ENCODE data around the gene ABHD2. TPM values are rescaled to one million over a fixed set of nuclear protein-coding genes. Genes with fewer than 3 reads are reported as not detected.
A peak's percentile ranks its signal among the peaks of the same experiment; 100 is the strongest.

ABHD2 gene
- total and polyA plus RNA-seq, 2 donors (not counting 3 experiments of a cell fraction or from before 2014, with no cell fraction given): 14.0 to 62.2 TPM

DNA sequence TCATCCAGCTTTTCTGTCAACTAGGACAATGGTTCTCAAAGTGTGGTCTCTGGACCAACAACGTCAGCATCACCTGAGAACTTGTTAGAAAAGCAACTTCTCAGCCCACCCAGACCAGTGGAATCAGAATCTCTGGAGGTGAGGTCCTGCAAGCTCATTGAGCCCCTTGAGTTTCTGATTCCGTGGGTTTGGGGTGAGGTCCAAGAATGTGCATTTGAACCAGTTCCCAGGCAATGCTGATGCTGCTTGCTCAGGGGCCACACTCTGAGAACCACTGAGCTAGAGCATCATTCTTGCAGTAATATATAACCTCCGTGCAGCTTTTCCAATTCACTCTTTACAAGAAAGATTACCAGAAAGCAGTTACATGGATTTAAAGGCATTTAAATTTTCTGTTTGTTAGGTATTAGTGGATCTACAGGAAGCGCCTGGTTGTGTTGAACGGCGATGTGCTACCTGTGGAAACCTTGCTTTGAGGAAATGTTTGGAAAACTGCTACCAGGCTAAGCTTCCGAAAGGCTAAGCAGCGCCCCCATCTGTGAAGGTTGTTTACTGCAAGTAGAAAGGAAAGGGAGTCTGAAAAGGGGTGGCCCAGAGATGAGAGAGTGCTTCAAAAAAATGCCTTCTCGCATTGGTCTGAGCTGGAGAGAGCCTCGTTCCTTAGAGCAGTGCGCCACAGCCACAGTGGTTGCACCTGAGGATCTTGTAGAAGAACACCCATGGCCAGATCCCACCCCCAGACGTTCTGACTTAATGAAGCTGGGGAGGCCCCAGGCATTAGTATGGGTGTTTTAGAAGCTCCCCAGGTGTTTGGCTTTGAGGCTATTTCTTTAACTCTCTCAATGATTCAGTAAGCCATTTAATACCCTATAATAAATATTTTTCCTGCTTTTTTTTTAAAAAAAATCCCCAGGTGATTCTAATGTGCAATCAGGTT lies 83.1 kb downstream of the ABHD2 start:
- Histone ChIP-seq H3K27ac (ENCODE audit: insufficient read depth, low read depth, low read length) (no peak overlapping the region), H3K79me2 (ENCODE audit: control insufficient read depth, insufficient read depth, low read length) (no peaks in the 10 kb centered on the region), H3K27me3 (ENCODE audit: control insufficient read depth in 2 of 2, insufficient read depth in 2 of 2, low read length in 2 of 2) (no peaks in the 10 kb centered on the region), H3K9me3 (replicated peaks; ENCODE audit: control insufficient read depth, insufficient read depth, low read length) (no peaks in the 10 kb centered on the region), H3K9me1 (replicated peaks; ENCODE audit: control insufficient read depth, extremely low read depth, insufficient read depth, low read length) (no peaks in the 10 kb centered on the region), H2AFZ (ENCODE audit: low read depth, low read length) (no peak overlapping the region), H4K20me1 (replicated peaks; ENCODE audit: control insufficient read depth, extremely low read depth, insufficient read depth, low read length) (no peaks in the 10 kb centered on the region), H3K4me3 (replicated peaks in 1 of 3; ENCODE audit: insufficient read depth in 1 of 3, low read depth in 1 of 3, low read length in 3 of 3) (no peak overlapping the region), H3K4me1 (ENCODE audit: control insufficient read depth, extremely low read depth, insufficient read depth, low read length) (peaks cover 31% of the 10 kb centered on the region), H3K4me2 (ENCODE audit: insufficient read depth, low read length) (no peak overlapping the region), H3K36me3 (ENCODE audit: control insufficient read depth in 2 of 2, extremely low read depth in 1 of 2, insufficient read depth in 2 of 2, low read length in 2 of 2) (peaks cover 0 to 1% of the 10 kb centered on the region in 2 experiments), H3K9ac (replicated peaks; ENCODE audit: extremely low read depth, insufficient read depth, low read length) (no peak overlapping the region)
- intact Hi-C loops (cut with micrococcal nuclease): loop anchor here (1.0 to 10.0 kb wide), 4 partner anchors 42 to 547 kb away; partner anchors contain the start of genes ABHD2 and AEN
- FAIRE-seq (peak; percentile 82), DNase-seq (ENCODE audit: low read depth, low spot score) (peak; percentile 65)
- CTCF ChIA-PET: interaction anchor here (0.6 to 4.3 kb wide), 46 partner anchors 9 to 547 kb away, joined by 3 to 96 read pairs (median 6); partner anchors contain the start of gene ABHD2
- dilution Hi-C loops (cut with MboI; ENCODE audit: extremely low pct_ligation_motif_present, low sequenced_read_pairs): loop anchor here (25.0 kb wide), 1 partner anchor 109 kb away; no protein-coding TSS in a partner anchor
- no TSS peak for BruUV-seq (replicated peaks)
- TF ChIP-seq, protein P1, sequence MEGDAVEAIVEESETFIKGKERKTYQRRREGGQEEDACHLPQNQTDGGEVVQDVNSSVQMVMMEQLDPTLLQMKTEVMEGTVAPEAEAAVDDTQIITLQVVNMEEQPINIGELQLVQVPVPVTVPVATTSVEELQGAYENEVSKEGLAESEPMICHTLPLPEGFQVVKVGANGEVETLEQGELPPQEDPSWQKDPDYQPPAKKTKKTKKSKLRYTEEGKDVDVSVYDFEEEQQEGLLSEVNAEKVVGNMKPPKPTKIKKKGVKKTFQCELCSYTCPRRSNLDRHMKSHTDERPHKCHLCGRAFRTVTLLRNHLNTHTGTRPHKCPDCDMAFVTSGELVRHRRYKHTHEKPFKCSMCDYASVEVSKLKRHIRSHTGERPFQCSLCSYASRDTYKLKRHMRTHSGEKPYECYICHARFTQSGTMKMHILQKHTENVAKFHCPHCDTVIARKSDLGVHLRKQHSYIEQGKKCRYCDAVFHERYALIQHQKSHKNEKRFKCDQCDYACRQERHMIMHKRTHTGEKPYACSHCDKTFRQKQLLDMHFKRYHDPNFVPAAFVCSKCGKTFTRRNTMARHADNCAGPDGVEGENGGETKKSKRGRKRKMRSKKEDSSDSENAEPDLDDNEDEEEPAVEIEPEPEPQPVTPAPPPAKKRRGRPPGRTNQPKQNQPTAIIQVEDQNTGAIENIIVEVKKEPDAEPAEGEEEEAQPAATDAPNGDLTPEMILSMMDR (IDR thresholded peaks at IDR 0.05; ENCODE audit: extremely low read depth in 1 of 2, insufficient read depth in 1 of 2, low read depth in 1 of 2, low read length in 2 of 2): peak; percentile 80 to 81
- no peak for TF ChIP-seq MYC (IDR thresholded peaks at IDR 0.05; ENCODE audit: low read depth, low read length)
- POLR2A ChIA-PET: no interaction called here

DNA sequence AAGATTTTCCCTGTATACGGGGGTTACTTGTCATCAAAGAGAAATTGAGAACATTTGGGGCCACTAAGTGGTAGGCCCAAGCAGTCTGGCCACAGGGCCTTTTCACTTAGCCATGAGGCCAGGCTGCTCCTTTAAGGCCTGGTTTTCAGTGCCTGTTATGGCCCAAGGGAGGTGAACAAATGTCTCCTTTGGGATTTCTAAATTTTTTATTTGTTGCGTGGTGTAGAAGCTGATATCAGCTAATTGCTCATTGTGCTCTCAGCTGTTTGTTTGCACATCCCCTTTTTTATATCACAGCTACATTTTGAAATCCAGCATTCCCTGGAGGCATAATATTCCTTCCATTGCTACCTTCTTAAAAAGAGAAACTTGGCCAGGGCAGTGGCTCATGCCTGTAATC lies 84.7 kb downstream of the ABHD2 start:
- CTCF ChIA-PET: interaction anchor here (0.8 to 4.3 kb wide), 7 partner anchors 40 to 268 kb away, joined by 3 to 63 read pairs (median 22); partner anchors contain the start of gene ABHD2
- Histone ChIP-seq H4K20me1 (replicated peaks; ENCODE audit: control insufficient read depth, extremely low read depth, insufficient read depth, low read length) (no peaks in the 10 kb centered on the region), H3K27ac (ENCODE audit: insufficient read depth, low read depth, low read length) (no peak overlapping the region), H3K4me1 (ENCODE audit: control insufficient read depth, extremely low read depth, insufficient read depth, low read length) (peaks cover 16% of the 10 kb centered on the region), H3K9ac (replicated peaks; ENCODE audit: extremely low read depth, insufficient read depth, low read length) (no peak overlapping the region), H3K9me1 (replicated peaks; ENCODE audit: control insufficient read depth, extremely low read depth, insufficient read depth, low read length) (no peaks in the 10 kb centered on the region), H3K4me2 (ENCODE audit: insufficient read depth, low read length) (no peak overlapping the region), H3K27me3 (ENCODE audit: control insufficient read depth in 2 of 2, insufficient read depth in 2 of 2, low read length in 2 of 2) (no peaks in the 10 kb centered on the region), H3K36me3 (ENCODE audit: control insufficient read depth in 2 of 2, extremely low read depth in 1 of 2, insufficient read depth in 2 of 2, low read length in 2 of 2) (peaks cover 0 to 3% of the 10 kb centered on the region in 2 experiments), H3K9me3 (replicated peaks; ENCODE audit: control insufficient read depth, insufficient read depth, low read length) (no peaks in the 10 kb centered on the region), H2AFZ (ENCODE audit: low read depth, low read length) (no peak overlapping the region), H3K4me3 (replicated peaks in 1 of 3; ENCODE audit: insufficient read depth in 1 of 3, low read depth in 1 of 3, low read length in 3 of 3) (no peak overlapping the region), H3K79me2 (ENCODE audit: control insufficient read depth, insufficient read depth, low read length) (no peaks in the 10 kb centered on the region)
- DNase-seq (ENCODE audit: low read depth, low spot score) (no peak), FAIRE-seq (no peak)
- dilution Hi-C loops (cut with MboI; ENCODE audit: extremely low pct_ligation_motif_present, low sequenced_read_pairs): loop anchor here (25.0 kb wide), 1 partner anchor 111 kb away; no protein-coding TSS in a partner anchor
- TF ChIP-seq POLR2A (IDR thresholded peaks at IDR 0.05; ENCODE audit: low read depth, low read length): no peak
- TF ChIP-seq, protein P1 (IDR thresholded peaks at IDR 0.05; ENCODE audit: extremely low read depth in 1 of 2, insufficient read depth in 1 of 2, low read depth in 1 of 2, low read length in 2 of 2): no peak
- no peak for TF ChIP-seq FOS (IDR thresholded peaks at IDR 0.05; ENCODE audit: borderline replicate concordance, insufficient read depth, low read length)
- TF ChIP-seq JUN (IDR thresholded peaks at IDR 0.05; ENCODE audit: borderline replicate concordance, insufficient read depth, insufficient read length, low read depth): no peak
- no peak for TF ChIP-seq POLR2AphosphoS5 (IDR thresholded peaks at IDR 0.05; ENCODE audit: insufficient read depth, low read depth, low read length)
- no peak for TF ChIP-seq EZH2 (IDR thresholded peaks at IDR 0.05; ENCODE audit: borderline replicate concordance, low read depth, low read length, severe bottlenecking)
- TF ChIP-seq GATA2 (IDR thresholded peaks at IDR 0.05; ENCODE audit: insufficient read depth, insufficient read length, low read depth, low read length): no peak
- TF ChIP-seq, protein P2, sequence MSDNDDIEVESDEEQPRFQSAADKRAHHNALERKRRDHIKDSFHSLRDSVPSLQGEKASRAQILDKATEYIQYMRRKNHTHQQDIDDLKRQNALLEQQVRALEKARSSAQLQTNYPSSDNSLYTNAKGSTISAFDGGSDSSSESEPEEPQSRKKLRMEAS (IDR thresholded peaks at IDR 0.05; ENCODE audit: insufficient read depth, insufficient read length): no peak
- TF ChIP-seq MYC (IDR thresholded peaks at IDR 0.05; ENCODE audit: low read depth, low read length): no peak
- intact Hi-C loops (cut with micrococcal nuclease): loop anchor here (10.0 kb wide), 1 partner anchor 548 kb away; the partner anchor contains the start of gene AEN
- POLR2A ChIA-PET: no interaction called here
- no TSS peak for BruUV-seq (replicated peaks)

All from endothelial cell of umbilical vein (primary cell).